GM19463 (cell line): Measurements from ENCODE around the gene GPR27.
A peak's percentile ranks its signal among the peaks of the same experiment; 100 is the strongest.

ENCODE experiments used
- ATAC-seq: cut with Tn5 transposase; IDR thresholded peaks from one replicate; pipeline ENCODE4 v1.9.1; 2021; ENCODE audit warnings: mild to moderate bottlenecking, moderate library complexity; ENCODE audit not compliant: unreplicated experiment

The GPR27 gene, protein sequence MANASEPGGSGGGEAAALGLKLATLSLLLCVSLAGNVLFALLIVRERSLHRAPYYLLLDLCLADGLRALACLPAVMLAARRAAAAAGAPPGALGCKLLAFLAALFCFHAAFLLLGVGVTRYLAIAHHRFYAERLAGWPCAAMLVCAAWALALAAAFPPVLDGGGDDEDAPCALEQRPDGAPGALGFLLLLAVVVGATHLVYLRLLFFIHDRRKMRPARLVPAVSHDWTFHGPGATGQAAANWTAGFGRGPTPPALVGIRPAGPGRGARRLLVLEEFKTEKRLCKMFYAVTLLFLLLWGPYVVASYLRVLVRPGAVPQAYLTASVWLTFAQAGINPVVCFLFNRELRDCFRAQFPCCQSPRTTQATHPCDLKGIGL

DNA sequence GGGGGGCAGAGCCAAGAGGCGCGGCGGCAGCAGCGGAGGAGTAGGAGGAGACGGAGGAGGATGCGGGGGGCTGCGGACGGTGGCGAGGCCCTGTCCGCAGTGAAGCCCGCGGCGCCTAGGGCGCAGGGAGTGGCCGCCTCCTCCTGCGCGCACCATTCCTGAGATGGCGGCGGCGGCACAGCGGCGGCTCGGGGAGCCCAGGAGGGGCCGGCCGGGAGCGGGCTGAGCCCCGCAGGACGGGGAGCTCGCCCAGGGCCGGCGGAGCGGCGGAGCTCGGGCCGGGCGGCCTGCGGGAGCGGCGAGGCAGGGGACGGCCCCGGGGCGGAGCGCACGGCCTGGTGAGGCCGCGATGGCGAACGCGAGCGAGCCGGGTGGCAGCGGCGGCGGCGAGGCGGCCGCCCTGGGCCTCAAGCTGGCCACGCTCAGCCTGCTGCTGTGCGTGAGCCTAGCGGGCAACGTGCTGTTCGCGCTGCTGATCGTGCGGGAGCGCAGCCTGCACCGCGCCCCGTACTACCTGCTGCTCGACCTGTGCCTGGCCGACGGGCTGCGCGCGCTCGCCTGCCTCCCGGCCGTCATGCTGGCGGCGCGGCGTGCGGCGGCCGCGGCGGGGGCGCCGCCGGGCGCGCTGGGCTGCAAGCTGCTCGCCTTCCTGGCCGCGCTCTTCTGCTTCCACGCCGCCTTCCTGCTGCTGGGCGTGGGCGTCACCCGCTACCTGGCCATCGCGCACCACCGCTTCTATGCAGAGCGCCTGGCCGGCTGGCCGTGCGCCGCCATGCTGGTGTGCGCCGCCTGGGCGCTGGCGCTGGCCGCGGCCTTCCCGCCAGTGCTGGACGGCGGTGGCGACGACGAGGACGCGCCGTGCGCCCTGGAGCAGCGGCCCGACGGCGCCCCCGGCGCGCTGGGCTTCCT lies at the start of gene GPR27:
TSS of gene GPR27 (plus strand) at position 155 of the 909 bp plus-strand sequence. CDS start at position 350, 195 bp downstream.
- ATAC-seq, result no peak

DNA sequence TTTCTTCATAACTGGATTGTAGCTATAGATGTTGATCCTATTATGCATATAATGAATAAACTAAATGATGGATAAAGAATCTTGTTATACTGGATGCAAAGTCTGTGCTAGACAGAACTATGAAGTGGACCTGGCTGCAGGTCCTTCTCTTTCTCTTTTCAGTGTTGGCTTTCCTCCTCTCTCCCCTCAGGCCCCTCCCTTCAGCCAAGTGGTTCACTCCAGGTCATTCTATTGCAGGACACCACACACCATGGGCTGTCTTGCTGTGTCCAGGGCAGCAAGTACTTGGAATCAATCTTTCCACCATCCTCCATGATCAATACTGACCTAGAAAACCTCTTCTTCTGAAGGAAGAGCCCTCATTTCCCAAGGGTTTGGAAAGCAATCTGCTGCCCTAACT lies 48.7 kb upstream of the GPR27 start:
- no peak for ATAC-seq

DNA sequence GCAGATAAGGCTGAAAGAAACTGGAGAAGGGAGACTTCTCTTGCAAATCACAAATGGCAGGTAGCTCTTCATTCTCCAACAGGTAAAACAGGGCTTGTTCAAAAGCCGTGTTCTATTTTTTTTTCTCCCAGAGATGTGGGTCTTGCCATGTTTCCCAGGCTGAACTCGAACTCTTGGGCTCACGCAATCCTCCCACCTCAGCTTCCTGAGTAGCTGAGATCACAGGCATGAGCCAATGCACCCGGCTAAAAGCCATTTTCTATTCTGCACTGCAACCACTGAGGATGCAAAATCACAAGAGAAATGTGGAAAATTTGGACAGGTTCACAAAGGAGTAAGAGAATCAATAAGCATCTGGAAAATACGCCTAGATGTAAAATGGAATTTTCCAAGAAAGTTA lies 48.0 kb upstream of the GPR27 start:
- ATAC-seq, result no peak

DNA sequence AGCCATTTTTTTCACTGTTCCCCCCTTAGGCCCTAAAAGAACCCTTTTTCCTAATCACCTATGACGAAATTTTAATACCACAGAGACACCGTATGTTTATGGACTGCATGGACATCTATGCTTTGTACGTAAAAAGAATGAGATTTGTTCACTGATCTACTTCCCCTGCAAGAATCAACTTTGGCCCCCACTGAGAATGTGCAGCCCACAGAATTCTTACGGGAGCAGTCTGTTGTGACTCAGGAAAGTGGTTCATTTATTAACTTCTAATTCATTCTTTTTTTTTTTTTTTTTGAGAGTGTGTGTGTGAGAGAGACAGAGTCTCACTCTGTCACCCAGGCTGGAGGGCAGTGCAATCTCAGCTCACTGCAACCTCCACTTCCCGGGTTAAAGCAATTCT lies 46.1 kb upstream of the GPR27 start:
- ATAC-seq, result no peak

DNA sequence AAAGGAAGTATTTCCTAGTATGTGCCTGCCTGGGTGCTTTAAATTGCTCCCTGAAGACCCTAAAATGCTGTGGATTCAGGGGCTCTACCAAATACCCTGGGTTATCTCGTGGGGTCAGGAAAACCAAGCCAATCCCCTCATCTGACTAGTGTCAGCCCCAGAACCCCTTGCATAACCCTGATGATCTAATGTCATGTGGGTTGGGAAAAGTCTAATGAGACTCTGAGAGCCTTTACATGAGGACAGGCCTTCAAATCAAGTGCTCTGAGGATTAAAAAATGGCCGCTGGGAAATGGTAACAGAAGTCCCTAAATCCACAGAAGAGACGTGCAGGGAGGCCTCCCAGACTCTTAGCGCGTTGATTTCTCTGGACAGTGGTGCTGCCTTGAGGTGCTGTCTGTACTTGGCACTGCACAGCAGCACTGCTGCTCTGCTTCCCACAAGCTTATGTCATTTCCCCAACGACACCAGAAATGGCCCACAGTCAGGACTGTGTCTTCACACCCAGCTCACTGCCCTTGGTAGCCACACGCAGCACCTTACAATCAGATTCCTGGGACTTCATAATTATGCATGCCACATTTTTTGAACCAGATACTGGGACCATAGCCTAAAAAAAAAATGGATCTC lies 45.1 kb upstream of the GPR27 start:
- ATAC-seq, result no peak

DNA sequence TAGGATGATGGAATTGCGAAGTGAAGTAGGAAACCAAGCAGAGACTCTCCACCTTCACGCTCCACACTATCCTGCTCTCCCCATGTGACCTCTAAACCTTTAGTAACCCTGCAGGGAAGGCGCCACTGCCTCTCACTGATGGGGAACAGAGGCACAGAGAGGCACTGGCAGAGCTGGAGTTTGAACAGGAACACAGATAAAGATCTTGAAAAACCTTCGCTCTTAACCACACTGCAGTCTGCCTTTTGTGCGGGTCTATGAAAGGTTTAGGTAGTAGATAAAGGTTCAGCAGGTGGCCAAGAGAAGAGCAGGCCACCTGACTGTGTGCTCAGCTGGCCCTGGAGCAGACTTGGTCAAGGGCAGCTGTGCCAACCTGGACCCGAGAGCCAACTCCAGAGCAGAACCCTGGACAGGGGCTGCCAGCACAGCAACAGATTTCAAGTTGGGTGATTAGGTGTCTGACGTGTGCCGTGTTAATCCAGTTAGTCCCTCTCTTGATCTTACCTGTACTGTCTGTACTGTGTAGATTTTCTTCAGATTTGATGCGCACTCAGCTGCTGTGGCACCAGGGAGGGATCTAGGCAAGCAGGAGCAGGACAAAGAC lies 43.6 kb upstream of the GPR27 start:
- no peak for ATAC-seq

DNA sequence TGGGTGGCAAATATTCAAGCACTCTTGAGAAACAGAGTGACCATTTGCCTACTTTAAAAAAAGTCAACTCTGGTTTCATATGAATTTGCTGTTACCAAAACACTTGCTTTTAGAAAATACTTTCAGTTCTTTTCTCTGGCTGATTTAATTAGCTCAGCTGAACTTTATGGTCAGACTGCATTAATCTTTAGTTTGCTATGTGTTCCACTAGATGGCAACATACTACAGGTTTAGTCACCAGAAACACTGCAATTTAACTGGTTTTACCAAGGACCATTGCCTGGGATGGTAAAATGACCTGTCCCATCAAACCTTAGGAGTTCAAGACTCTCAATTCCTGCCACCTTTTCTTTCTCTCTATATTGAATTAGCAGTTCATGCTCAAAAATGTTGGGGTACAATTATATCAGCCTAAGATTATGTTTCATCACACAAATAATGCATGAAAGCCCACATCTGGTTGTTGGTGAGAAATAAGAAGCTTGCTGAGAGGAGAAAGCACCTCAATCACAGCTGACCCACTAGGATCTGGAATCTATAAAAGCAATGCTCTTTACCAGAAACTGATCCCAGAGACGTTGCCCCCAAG lies 42.7 kb upstream of the GPR27 start:
- peak; percentile 83 for ATAC-seq

DNA sequence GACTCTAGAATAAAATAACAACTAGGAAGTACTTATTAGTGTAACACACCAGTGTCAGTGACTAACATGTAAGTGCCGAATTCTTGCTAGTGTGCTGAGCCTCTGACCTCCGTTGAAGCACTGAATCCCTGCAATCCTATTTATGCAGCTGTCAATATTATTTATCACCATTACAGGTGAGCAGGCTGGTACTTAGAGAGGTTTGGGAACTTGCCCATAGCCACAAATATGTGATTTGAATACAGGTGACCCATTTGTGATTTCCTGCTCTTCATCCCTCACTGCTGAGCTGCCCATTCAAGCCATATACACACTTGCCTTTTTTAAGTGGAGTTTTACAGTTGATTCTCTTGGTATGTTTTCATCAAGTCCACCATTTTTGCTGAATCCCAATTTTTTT lies 40.6 kb upstream of the GPR27 start:
- ATAC-seq, result no peak

DNA sequence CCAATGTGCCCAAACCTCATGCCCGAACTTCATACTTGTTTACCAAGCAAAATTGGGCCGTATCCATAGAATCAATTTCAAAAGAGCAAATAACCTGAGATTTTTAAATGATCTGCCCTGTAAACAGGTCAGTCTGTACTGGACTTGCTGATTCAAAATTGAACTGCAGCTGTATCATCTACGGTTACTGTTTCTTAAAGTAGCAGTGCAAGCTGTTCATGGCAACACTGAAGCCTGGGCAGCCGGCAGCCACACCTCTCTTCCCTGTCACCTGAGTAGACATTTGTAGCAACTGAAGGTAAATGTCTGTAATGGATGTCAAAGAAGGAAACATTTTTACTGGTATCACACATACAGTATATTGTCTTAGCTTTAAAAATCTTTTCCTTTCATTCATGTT lies 39.1 kb upstream of the GPR27 start:
- no peak for ATAC-seq

DNA sequence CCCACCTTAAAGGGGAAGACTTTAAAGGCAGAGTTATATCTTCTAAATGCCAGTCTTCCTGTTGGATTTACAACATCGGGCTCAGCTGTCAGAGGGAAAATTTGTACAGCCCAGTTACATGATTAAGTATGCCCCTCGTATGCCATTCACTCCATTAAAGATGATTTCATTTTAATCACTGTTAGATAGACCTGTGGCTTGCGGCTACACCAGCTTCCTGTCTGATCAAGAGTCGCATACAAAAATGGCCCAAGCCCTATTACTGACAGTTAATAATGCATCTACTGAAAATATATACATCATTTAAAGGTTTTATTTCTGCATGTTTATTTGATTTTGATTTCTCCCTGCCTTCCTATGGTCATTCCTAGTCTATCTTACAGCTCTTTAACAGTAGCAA lies 35.6 kb upstream of the GPR27 start:
- no peak for ATAC-seq

DNA sequence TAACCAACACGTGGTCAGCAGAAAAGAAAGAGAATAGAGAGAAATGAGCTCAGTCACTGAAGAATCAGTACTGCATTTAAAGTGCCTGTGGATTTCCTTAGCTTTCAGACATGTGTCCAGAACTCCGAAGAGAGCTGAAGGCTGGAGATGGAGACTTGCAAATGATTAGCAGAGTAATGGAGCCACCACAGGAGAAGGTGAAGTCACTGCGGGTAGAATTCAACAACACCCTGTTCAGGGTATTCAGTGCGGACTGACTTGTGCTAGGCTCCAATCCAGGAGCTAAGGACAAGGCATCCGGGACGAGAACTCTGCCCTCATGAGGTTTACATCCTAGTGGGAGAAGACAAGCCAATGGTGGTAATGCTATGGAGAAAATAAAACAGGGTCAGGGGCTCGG lies 32.7 kb upstream of the GPR27 start:
- no peak for ATAC-seq

DNA sequence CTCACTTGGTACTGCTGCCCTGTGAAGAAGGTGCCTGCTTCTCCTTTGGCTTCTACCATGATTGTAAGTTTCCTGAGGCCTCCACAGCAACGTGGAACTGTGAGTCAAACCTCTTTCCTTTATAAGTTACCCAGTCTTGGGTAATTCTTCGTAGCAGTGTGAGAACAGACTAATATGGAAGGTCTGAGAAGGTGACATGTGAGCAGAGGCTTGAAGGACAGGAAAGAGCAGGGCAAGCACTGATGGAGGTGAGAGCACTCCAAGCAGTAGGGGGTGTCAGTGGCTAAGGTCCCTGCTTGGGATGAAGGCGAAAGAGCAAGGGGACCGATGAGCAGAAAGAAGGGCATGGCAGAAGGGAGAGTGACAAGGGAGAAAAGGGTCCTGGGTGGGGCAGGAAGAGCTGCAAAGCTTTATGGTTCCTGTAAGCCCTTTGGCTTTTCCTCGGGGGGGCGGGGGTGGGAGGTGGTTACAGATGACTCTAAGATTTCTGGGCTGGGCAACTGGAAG lies 32.0 kb upstream of the GPR27 start:
- ATAC-seq, result no peak

DNA sequence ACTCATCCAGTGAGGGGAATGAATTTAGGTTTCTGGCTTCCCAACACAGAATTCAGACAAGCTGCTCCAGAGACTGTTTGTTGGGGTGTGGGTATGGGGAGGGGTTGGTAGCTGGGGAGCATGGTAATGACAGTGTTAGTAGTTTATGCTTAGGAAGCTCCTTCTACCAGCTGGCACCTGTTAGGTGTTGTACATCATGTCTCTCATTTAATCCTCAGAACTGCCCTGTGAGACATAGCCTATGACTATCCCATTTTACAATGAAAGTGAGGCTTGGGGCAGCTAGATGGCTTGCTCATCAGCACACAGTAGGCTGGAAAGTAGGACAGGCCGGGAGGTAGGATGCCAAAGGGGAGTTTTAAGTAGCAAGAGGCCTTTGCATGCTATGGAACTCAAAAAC lies 31.0 kb upstream of the GPR27 start:
- no peak for ATAC-seq

DNA sequence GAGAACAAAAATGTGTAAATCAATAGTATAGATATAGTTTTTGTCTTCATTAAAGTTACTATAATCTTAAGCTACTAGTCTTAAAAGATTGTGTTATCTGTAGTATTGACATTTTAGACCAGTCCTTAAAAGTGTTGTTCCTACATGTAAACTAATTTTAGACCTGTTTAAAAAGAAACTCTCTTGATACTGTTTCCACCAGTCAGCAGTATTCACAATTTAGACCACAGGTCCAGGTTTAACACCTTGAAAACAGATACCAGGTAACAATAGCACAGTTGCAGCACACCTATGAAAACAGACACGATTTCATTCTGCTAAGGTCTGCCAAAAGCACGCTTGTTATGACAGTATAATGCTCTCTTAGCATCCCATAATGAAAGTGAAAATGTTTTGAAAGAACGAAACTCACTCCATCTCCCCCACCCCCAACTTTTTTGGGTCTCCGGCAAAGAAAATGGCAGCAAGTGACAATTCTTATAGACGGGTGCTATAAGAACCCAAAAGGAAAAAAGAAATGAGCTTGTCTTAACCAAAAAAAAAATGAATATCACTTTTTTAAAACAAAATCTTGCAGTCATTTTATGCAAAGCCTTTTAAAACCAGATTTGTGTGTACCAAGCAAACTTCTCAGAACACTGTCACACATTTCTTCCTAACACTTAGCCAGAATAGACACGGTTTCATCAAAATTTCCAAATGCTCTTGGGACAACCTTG lies 30.0 kb upstream of the GPR27 start:
- no peak for ATAC-seq

DNA sequence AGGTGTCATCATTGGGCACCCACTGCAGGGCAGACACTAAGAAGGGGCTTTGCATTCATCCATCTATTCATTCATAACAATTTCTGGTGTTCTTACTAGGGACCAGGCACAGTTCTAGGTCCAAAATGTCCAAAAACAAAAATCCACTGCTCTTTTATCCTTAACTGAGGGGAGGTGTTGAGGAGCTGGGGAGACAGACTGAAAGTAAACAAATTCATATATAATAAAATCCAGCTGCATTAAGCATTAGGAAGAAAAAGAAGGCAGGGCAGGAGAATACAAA lies 29.5 kb upstream of the GPR27 start:
- no peak for ATAC-seq

DNA sequence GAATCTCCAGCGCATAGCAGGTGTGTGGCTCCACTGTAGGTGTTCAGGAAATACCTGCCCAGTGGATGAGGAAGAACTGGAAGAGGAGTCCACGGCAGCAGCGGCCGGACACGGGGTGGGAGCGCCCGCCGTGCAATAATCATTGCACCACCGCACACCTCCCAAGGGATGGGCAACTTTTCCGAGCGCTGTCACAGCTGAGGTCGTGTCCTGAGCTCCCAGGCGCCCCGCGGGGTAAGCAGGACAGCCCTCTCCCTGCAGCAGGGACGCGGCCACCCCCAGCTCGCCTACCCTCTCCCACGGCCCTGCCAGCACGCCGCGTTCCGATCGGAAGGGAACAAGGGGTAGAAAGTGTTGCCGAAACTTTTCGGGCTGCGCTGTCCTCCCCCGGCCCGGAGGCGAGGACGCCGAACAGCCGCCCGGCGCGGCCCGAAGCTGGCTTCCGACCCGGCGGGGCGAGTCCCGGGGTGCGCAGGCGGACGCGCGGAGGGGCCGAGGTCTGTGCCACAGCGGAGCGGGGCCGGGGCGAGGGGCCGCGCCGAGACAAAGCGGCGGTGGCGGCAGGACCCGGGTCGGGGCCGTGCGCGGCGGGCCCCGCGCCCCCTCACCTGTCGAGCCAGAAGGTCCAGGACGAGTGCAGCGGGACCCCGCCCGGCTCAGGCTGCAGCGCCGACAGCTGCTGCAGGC lies 28.9 kb upstream of the GPR27 start:
- peak; percentile 46 for ATAC-seq

DNA sequence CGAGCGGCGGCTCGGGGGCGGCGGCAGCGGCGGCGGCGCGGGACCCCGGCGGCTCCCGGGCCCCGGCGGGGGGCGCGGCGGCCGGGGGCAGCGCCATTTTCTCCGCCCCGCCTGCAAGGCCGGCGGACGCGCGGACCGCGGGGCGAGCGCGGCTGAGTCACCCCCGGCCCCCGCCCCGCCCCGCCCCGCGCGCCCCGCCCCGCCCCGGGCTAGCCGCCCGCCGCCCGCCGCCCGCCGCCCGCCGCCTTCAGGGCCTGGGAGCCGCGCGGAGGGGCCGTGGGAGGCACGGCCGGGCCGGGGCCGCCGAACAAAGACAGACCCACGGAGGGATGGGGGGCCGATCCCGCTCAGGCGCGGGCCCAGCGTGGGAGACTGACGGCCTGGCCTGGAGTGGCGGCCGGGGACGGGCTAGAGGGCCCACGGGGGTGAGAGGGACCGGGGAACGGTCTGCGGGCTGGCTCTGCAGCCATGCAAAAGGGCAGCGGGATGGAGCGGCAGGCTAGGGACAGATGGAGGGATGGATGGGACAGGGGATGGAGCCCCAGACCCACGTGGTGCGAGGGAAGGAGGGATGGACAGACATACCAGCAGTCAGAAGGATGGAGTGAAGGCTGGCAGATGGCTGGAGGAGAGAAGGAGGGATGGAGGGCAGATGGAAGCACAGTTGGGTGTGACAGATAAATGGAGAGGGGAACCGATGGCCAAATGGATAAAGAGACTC lies 28.2 kb upstream of the GPR27 start, which contains the start of gene EIF4E3:
TSS of gene EIF4E3 (minus strand) at position 132 of the 721 bp plus-strand sequence. CDS start at position 97, 35 bp downstream.
- ATAC-seq, result peak; percentile 49

DNA sequence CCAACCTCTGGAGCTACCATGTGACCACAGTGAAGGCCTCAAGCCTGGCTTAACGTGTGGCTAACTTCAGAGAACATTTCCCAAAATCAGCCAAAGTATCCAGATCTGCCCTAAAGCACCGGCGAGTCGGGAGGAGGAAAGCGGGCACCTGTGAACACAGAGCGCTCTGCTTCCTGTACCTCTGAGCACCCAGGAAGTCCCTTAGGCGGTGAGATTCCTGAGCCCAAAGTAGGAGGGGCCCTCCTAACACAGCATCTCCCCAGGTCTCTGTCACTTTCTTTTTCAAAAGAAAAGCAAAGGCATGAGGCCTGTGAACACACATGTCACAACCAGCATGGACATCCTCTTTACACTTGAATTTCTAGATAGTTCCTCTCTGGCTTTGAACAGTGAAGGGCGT lies 27.5 kb upstream of the GPR27 start:
- no peak for ATAC-seq
